Mesodermal cell (in vitro differentiated cells): Measurements from ENCODE around the gene GAD2.

Source experiments
- H3K27ac ChIP-seq: 2 replicates; pipeline ENCODE4 v1.7.0; 2013; ENCODE audit warnings: mild to moderate bottlenecking, low read depth, low read length, moderate library complexity; ENCODE audit not compliant: severe bottlenecking
- H3K36me3 ChIP-seq: 2 replicates; pipeline ENCODE4 v1.7.1; 2013; ENCODE audit warnings: mild to moderate bottlenecking, low read length, moderate library complexity; ENCODE audit not compliant: control insufficient read depth, insufficient read depth
- H3K4me1 ChIP-seq: one replicate; pipeline ENCODE4 v1.7.1; 2013; ENCODE audit warnings: mild to moderate bottlenecking, low read length; ENCODE audit not compliant: insufficient read depth, control insufficient read depth, poor library complexity, severe bottlenecking
- H3K4me3 ChIP-seq: 2 replicates; pipeline ENCODE4 v1.7.0; 2013; ENCODE audit warnings: low read length, control low read depth, mild to moderate bottlenecking; ENCODE audit not compliant: insufficient read depth, poor library complexity, severe bottlenecking; ENCODE audit errors: extremely low read depth
- H3K9me3 ChIP-seq: 2 replicates; pipeline ENCODE4 v1.7.1; 2013; ENCODE audit warnings: mild to moderate bottlenecking, low read length, moderate library complexity; ENCODE audit not compliant: control insufficient read depth
- WGBS, 2 experiments: methylation state at CpG; one replicate each; pipeline ENCODE4 v1.1.5; 2013; ENCODE audit warnings: missing lambda C conversion rate in 2 of 2; ENCODE audit not compliant: insufficient coverage in 2 of 2; 5-methylcytosine and 5-hydroxymethylcytosine counted together

Gene GAD2

GRCh38 chr10:26259341-26259740 is 42.8 kb downstream of the GAD2 start:
- Histone ChIP-seq H3K36me3 (no peaks in the 10 kb centered on the region), H3K4me3 (no peak overlapping the region), H3K27ac (no peak overlapping the region), H3K4me1 (no peaks in the 10 kb centered on the region), H3K9me3 (no peaks in the 10 kb centered on the region)
- no CpG with 5 or more reads among the region's 1 CpG for WGBS, 2 experiments

GRCh38 chr10:26269754-26270153 is 53.2 kb downstream of the GAD2 start:
- Histone ChIP-seq H3K27ac (no peak overlapping the region), H3K36me3 (no peaks in the 10 kb centered on the region), H3K4me3 (no peak overlapping the region), H3K4me1 (peaks cover 1% of the 10 kb centered on the region), H3K9me3 (no peaks in the 10 kb centered on the region)
- 39 to 49% methylated on average over 5 to 8 of the region's 8 CpGs for WGBS, 2 experiments

GRCh38 chr10:26274391-26274790 is 57.8 kb downstream of the GAD2 start:
- Histone ChIP-seq H3K36me3 (no peaks in the 10 kb centered on the region), H3K9me3 (no peaks in the 10 kb centered on the region), H3K4me3 (no peak overlapping the region), H3K27ac (no peak overlapping the region), H3K4me1 (no peaks in the 10 kb centered on the region)
- WGBS, 2 experiments = 92 to 97% methylated on average over 5 of the region's 5 CpGs

DNA sequence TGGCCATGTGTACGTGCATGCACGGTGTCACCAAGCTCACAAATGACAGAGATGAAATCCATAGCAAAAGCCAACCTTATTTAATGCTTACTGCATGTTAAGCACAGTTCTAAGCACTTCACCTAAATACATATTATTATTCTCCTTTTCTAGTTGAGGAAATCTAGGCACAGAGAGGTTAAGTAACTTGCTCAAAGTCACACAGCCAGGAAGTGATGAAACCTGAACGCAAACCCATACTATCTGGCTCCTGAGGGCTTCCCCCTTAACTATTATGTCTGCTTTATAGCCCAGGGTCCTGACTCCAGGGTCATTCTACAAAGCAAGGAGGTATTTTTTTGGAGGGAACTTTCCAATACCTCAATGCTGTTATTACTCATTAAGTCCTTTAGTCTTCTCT is 61.7 kb downstream of the GAD2 start:
- H3K9me3 ChIP-seq = no peaks in the 10 kb centered on the region
- 93 to 100% methylated on average over 2 to 3 of the region's 3 CpGs for WGBS, 2 experiments
- H3K4me3 ChIP-seq = no peak overlapping the region
- no peaks in the 10 kb centered on the region for H3K4me1 ChIP-seq
- H3K36me3 ChIP-seq = no peaks in the 10 kb centered on the region
- no peak overlapping the region for H3K27ac ChIP-seq

GRCh38 chr10:26290236-26290635 is 73.7 kb downstream of the GAD2 start:
- H3K9me3 ChIP-seq = no peaks in the 10 kb centered on the region
- H3K4me3 ChIP-seq = no peak overlapping the region
- H3K36me3 ChIP-seq = no peaks in the 10 kb centered on the region
- WGBS, 2 experiments = 83 to 84% methylated on average over 4 of the region's 4 CpGs
- H3K4me1 ChIP-seq = no peaks in the 10 kb centered on the region
- H3K27ac ChIP-seq = no peak overlapping the region

DNA sequence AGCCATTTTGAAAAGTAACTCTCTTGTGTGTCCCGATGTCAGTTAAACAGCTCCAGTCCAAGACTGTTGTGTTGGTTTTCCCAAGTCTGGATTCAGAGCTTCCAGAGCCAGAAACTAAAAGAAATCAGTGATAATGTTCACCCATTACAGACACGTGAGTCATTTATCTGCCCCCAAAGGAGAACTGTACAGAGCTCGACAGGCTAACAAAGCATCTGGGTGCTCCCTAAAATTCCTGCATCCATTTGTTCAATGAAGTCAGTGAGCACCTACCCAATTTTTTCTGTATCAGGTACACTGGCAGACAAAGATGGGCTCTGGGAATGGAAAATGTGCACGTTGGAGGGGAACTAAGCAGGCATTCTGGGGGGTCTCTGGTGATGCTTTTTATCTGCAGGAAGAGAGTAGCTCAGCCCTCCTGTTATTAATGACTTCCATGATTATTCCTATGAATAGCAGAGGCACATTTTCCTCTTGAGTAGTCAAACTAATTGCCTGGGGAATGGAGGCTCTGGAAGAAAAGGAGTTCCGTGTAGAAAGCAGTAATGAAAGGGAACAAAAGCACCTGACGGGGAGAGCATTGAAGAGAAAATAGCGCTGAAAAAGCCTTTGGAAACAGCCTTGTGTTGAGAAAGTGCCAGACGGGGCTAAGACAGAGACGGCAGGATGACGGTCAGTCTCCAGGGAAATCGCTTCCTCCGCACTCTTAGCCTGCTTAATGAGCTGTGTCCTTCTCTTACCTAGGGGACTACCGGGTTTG is 75.3 kb downstream of the GAD2 start:
- Histone ChIP-seq H3K27ac (no peak overlapping the region), H3K36me3 (no peaks in the 10 kb centered on the region), H3K4me3 (no peak overlapping the region), H3K4me1 (no peaks in the 10 kb centered on the region), H3K9me3 (no peaks in the 10 kb centered on the region)
- 85 to 88% methylated on average over 11 to 12 of the region's 13 CpGs for WGBS, 2 experiments

GRCh38 chr10:26296360-26296759 is 79.8 kb downstream of the GAD2 start:
- 85 to 100% methylated on average over 2 to 3 of the region's 3 CpGs for WGBS, 2 experiments
- no peaks in the 10 kb centered on the region for H3K36me3 ChIP-seq
- H3K27ac ChIP-seq = no peak overlapping the region
- no peaks in the 10 kb centered on the region for H3K9me3 ChIP-seq
- no peaks in the 10 kb centered on the region for H3K4me1 ChIP-seq
- H3K4me3 ChIP-seq = no peak overlapping the region

GRCh38 chr10:26300001-26300400 is 83.4 kb downstream of the GAD2 start:
- Histone ChIP-seq H3K4me1 (no peaks in the 10 kb centered on the region), H3K27ac (no peak overlapping the region), H3K36me3 (no peaks in the 10 kb centered on the region), H3K9me3 (no peaks in the 10 kb centered on the region), H3K4me3 (no peak overlapping the region)
- no CpG with 5 or more reads among the region's 2 CpGs for WGBS, 2 experiments

GRCh38 chr10:26303366-26303765 is 86.8 kb downstream of the GAD2 start:
- Histone ChIP-seq H3K9me3 (no peaks in the 10 kb centered on the region), H3K27ac (no peak overlapping the region), H3K36me3 (no peaks in the 10 kb centered on the region), H3K4me3 (no peak overlapping the region), H3K4me1 (no peaks in the 10 kb centered on the region)

- Histone ChIP-seq H3K36me3 (no peaks in the 10 kb centered on the region), H3K4me1 (peaks cover 4% of the 10 kb centered on the region), H3K9me3 (no peaks in the 10 kb centered on the region), H3K4me3 (no peak overlapping the region), H3K27ac (no peak overlapping the region)
- whole genome bisulfite sequencing, 2 experiments = 73 to 88% methylated on average over 2 to 3 of the region's 3 CpGs
Measured at GRCh38 chr10:26310361-26310760, 93.8 kb downstream of the GAD2 start.

- Histone ChIP-seq H3K9me3 (no peaks in the 10 kb centered on the region), H3K4me3 (no peak overlapping the region), H3K4me1 (peaks cover 4% of the 10 kb centered on the region), H3K36me3 (no peaks in the 10 kb centered on the region), H3K27ac (no peak overlapping the region)
- 22 to 38% methylated on average over 4 to 5 of the region's 6 CpGs for WGBS, 2 experiments
Measured at GRCh38 chr10:26311383-26311940, 94.9 kb downstream of the GAD2 start.
